Activated CD8-positive, alpha-beta T cell treated with anti-CD3 and anti-CD28 coated beads for 36 hours (primary cell): ENCODE results near the gene STAMBPL1. TPM values are rescaled to one million over a fixed set of nuclear protein-coding genes. Genes with fewer than 3 reads are reported as not detected.

Experiments used
- ATAC-seq: fragments of 200-7000 bp; cut with Tn5 transposase; one replicate; pipeline ENCODE4 v1.10.0; 2021; ENCODE audit warnings: mild to moderate bottlenecking, moderate library complexity
- CTCF ChIA-PET: fragments of 350-600 bp; sonication (Branson Sonifier 250); formaldehyde crosslinking; loops from one replicate; lab custom pipeline; 2021; ENCODE audit warnings: antibody characterized with exemption; lab: Charles Lee
- POLR2A ChIA-PET: fragments of 350-600 bp; sonication (Branson Sonifier 250); formaldehyde crosslinking; loops from one replicate; lab custom pipeline; 2021; ENCODE audit warnings: antibody characterized with exemption; lab: Charles Lee
- DNase-seq: peaks from one replicate; pipeline ENCODE4 v3.0.0-alpha.2; 2020
- H3K27ac Mint-ChIP-seq: one replicate; pipeline ENCODE4 v1.8.0; 2021; ENCODE audit warnings: mild to moderate bottlenecking, mixed read lengths
- H3K27me3 Mint-ChIP-seq: one replicate; pipeline ENCODE4 v1.8.0; 2021; ENCODE audit warnings: mixed read lengths
- H3K36me3 Mint-ChIP-seq: one replicate; pipeline ENCODE4 v1.8.0; 2021; ENCODE audit warnings: low read depth, mixed read lengths
- H3K4me1 Mint-ChIP-seq: one replicate; pipeline ENCODE4 v1.8.0; 2021; ENCODE audit warnings: low read depth, mixed read lengths
- H3K4me3 Mint-ChIP-seq: one replicate; pipeline ENCODE4 v1.8.0; 2021; ENCODE audit warnings: mild to moderate bottlenecking, moderate library complexity, mixed read lengths
- H3K9me3 Mint-ChIP-seq: one replicate; pipeline ENCODE4 v1.8.0; 2021; ENCODE audit warnings: mixed read lengths
- CTCF ChIP-seq: fragments of 200-600 bp; IDR thresholded peaks from one replicate; pipeline ENCODE4 v1.8.0; 2022; ENCODE audit warnings: antibody characterized with exemption, mild to moderate bottlenecking
- intact Hi-C: fragments of 100-400 bp; cut with micrococcal nuclease; formaldehyde crosslinking; loops from one replicate; pipeline ENCODE4 v1.10.0; 2022
- total RNA-seq, 2 experiments: library from RNA; stranded (reverse); gene quantifications; one replicate each; pipeline ENCODE4 v1.2.3, GENCODE V29; 2021

The STAMBPL1 gene
- total RNA-seq, 2 experiments from 2014 or later: 71.1 to 76.5 TPM

DNA sequence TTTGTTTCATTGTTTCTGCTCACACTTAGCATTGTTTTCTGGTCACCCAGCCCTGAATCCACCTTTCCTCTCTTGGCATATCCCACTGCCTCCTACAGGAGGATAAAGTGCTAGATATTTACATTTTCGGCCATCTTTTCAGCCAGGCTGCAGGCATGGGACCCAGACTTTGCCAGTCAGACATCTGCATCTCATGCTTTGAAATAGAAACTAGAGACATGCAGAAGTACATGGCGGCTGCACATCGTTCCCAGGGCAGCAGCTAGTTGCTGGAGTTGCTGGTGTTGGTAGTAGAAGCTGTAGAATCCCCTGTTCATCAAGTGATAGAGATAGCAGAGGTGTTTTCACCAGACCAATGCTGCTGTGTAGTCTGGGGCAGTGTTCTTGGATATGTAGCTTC is 18.7 kb downstream of the STAMBPL1 start:
- CTCF ChIA-PET: interaction anchor here (0.7 to 5.2 kb wide), 7 partner anchors 10 to 64 kb away, joined by 3 to 40 read pairs (median 3); partner anchors contain the start of gene STAMBPL1
- Mint-ChIP-seq H3K4me3 (no peak overlapping the region), H3K27me3 (no peaks in the 10 kb centered on the region), H3K27ac (peak overlapping the region; percentile 53), H3K4me1 (peaks cover 78% of the 10 kb centered on the region), H3K36me3 (peaks cover 54% of the 10 kb centered on the region), H3K9me3 (no peaks in the 10 kb centered on the region)
- POLR2A ChIA-PET: interaction anchor here (0.6 to 3.2 kb wide), 3 partner anchors 12 to 92 kb away, joined by 3 to 15 read pairs (median 6); partner anchors contain the start of gene FAS
- no peak for TF ChIP-seq CTCF
- ATAC-seq: no peak
- DNase-seq: no peak
- intact Hi-C loops: loop anchor here (5.0 kb wide), 1 partner anchor 51 kb away; no protein-coding TSS in a partner anchor

DNA sequence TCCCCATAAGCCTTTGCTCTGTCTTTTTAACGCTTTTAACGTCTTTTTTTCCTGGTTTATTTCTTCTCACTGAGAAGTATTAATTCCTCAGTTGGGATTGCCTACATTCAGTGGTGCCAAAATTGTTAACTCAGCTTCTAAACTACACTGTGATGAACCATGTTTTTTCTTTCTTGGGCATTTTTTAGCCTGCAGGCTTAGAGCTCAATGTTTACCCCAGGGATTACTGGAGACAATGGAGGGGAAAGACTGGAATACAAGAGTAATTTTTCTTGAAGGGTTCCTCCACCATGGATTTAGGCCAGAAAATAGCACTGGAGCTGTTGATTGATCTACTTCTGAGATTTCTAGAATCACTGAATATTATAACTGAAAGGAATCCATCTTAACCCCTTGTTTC is 19.8 kb downstream of the STAMBPL1 start:
- Mint-ChIP-seq H3K9me3 (no peaks in the 10 kb centered on the region), H3K36me3 (peaks cover 58% of the 10 kb centered on the region), H3K4me1 (peaks cover 76% of the 10 kb centered on the region), H3K27ac (peak overlapping the region; percentile 96), H3K4me3 (no peak overlapping the region), H3K27me3 (no peaks in the 10 kb centered on the region)
- no peak for TF ChIP-seq CTCF
- POLR2A ChIA-PET: interaction anchor here (1.1 to 3.2 kb wide), 6 partner anchors 10 to 91 kb away, joined by 4 to 15 read pairs (median 6); partner anchors contain the start of genes FAS and STAMBPL1
- DNase-seq (no peak), ATAC-seq (no peak)
- intact Hi-C loops: loop anchor here (5.0 kb wide), 1 partner anchor 53 kb away; no protein-coding TSS in a partner anchor
- CTCF ChIA-PET: interaction anchor here (1.2 to 5.2 kb wide), 6 partner anchors 13 to 172 kb away, joined by 4 to 40 read pairs (median 12); partner anchors contain the start of gene STAMBPL1

DNA sequence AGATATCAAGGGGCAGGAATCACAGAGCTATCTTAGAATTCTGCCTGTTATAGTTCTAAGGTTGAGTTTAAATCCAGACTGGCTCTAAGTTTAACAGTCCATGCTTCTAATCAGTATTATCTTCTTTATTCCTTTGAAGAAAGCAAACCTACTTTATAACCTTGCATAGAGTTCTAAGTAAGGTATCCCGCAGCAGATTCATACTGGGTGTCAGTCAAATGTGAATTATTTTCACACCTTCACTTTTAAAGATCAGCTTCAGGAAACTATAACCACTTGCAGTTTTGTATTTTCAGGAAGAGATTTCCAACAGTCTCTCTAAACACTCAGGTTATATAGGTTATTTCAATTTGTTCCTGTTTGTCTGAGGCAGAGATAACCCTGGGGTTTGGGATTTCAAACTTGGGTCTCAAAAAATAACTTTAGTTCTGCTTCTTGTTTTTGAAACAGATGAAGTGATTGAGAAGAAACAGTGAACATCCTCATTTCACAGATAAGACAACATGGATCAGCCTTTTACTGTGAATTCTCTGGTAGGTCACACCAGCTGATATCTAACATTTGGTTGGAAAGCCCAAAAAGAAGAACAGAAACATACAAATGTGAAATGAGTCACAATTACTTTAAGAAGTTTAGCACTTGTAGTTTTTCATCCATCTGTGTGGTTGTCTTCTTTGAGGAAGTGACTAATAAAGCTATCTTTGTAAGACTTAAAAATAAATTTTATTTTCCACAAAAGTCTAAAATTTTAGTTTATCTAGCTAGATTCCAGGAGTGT is 21.4 kb downstream of the STAMBPL1 start:
- Mint-ChIP-seq H3K4me1 (peaks cover 63% of the 10 kb centered on the region), H3K27ac (peak overlapping the region; percentile 96), H3K4me3 (peak overlapping the region; percentile 53), H3K9me3 (no peaks in the 10 kb centered on the region), H3K36me3 (peaks cover 62% of the 10 kb centered on the region), H3K27me3 (no peaks in the 10 kb centered on the region)
- TF ChIP-seq CTCF: no peak
- intact Hi-C loops: no loop called here
- ATAC-seq (peak; percentile 56), DNase-seq (no peak)
- ChIA-PET POLR2A (interaction anchor here (0.8 to 3.2 kb wide), 8 partner anchors 13 to 89 kb away, joined by 3 to 15 read pairs (median 5); partner anchors contain the start of genes FAS and STAMBPL1), CTCF (interaction anchor here (0.9 to 5.2 kb wide), 11 partner anchors 10 to 173 kb away, joined by 3 to 40 read pairs (median 8); partner anchors contain the start of gene STAMBPL1)

DNA sequence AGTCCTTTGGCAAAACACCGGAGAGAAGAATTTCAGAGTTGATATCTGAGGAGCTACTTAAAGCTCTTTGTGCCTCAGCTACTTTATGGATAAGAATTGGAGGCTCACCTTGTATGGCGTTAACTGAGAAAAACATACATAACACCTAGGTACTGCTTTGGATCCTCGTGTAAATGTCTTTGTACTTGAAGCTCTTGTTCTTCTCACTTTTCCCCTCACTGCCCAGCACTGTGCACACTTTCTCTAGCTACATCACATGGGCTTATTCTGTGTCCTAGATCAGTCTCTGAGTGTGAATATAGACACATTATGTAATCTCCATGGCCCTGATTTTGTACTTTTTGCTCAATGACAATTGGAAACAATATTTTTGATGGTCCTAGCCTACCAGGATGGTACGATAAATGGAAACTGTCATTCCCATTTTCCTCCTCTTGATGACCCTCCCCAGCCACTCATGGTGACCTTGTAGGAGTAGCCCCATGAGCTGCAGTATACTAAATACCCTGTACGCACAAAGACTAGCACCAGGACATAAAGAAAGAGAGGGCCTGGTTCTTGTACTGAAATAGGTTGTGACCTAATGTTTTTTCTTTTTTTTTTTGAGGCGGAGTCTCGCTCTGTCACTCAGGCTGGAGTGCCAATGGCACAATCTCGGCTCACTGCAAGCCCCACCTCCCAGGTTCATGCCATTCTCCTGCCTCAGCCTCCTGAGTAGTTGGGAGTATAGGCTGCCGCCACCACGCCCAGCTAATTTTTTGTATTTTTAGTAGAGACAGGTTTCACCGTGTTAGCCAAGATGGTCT is 22.1 kb downstream of the STAMBPL1 start:
- POLR2A ChIA-PET: interaction anchor here (0.8 to 3.2 kb wide), 5 partner anchors 17 to 89 kb away, joined by 3 to 15 read pairs (median 7); partner anchors contain the start of genes FAS and STAMBPL1
- Mint-ChIP-seq H3K27ac (peak overlapping the region; percentile 96), H3K27me3 (no peaks in the 10 kb centered on the region), H3K4me3 (peak overlapping the region; percentile 53), H3K36me3 (peaks cover 61% of the 10 kb centered on the region), H3K9me3 (no peaks in the 10 kb centered on the region), H3K4me1 (peaks cover 59% of the 10 kb centered on the region)
- ATAC-seq: peak; percentile 37
- intact Hi-C loops: no loop called here
- no peak for TF ChIP-seq CTCF
- CTCF ChIA-PET: interaction anchor here (0.9 to 5.2 kb wide), 8 partner anchors 10 to 67 kb away, joined by 3 to 40 read pairs (median 8); partner anchors contain the start of gene STAMBPL1
- DNase-seq: peak; percentile 28
